ENCODE results near the gene USP36.

Gene USP36

DNA sequence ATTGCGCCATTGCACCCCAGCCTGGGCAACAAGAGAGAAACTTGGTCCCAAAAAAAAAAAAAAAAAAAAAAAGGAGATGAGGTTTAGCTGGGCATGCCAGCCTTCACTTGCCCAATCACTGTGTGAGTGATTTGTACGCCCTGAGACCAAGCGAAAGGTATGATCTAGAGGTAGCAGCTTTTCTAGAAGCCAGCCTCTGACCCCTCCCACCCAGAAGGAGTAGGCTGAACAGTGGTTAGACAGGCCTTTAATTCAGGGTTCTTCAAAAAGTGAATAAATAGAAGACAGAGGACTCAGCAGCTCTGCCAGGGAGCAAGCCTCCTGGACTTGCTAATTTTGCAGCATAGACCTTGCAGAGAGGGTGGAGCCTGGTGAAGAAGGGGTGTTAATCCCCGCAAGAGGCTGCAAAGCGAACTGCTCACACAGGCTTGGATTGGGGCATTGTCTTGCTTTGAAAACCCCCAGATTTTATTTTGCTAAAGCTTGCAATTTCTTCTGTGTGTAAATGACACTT lies 51.4 kb downstream of the USP36 start:
- peak; percentile 25 for DNase-seq

DNA sequence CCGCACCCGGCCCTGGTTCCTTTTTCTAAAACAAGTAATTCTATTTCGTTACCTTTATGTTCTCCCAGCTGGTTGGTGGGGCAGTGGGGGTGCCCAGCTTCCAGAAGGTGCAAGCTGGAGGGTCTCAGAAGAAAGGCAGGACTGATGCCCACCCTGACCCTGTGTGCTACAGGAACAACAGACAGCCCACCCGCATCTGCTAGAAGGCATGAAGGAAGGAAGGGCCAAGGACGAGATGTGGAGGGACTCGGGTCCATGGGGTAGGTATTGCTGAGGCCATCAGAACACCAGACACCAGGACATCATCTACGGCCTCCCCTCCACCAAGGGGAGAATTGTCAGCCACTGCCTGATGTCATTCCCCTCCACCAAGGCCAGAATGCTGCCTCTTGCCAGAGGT lies 52.2 kb downstream of the USP36 start:
- DNase-seq, result no peak

DNA sequence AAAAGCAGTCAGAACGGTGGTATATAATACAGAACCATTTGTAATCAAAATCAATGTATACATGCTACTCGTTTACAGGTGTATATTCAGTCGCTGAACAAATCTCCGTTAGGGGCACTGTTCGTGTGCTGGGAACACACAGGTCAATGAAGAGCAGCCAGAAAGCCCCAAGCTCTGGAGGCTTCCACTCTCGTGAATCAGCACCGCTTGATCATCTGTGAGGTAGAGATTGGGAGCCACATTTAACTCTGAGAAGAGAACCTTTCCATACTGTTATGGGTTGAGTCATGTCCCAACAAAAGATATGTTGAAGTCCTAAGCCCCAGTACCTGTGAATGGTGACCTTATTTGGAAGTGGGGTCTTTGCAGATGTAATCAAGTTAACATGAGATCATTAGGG lies 53.2 kb downstream of the USP36 start:
- no peak for DNase-seq

DNA sequence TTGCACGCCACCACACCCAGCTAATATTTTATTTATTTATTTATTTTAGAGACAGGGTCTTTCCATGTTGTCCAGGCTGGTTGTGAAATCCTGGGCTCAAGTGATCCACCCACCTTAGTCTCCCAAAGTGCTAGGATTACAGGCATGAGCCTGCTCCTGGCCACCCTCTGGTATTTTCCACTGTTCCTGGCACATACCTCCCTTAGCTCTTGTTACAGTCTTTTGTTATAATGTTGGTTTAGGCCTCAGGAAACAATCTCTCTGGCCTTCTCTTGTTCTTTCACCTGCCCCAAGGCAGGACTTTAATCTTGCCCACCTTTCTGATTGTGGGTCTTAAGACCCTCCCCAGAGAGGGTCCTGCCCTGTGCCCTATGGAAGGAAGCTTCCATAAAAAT lies 55.0 kb downstream of the USP36 start:
- no peak for DNase-seq

DNA sequence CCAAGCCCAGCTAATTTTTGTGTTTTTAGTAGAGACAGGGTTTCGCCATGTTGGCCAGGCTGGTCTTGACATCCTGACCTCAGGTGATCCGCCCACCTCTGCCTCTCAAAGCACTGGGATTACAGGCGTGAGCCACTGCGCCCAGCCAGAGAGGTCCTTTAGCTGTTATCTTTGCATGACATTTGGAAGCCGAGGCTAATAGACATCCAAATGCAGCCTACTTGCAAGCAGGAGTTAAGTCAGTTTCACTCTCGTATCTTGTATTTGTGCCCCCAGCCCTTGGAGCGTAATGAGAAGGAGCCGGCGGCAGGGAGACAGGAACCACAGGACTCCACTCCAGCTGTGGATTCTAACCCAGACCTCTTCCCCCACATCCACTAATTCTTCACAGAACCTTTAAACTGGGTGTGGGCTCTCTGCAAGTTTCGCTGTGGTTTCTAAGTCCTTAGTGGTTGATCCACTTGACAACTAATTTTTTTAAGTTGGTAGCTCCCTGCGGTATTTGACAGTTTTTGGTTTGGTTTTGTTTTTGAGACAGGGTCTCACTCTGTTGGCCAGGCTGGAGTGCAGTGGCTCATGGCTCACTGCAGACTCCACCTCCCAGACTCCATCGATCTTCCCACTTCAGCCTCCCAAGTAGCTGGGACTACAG lies 55.5 kb downstream of the USP36 start:
- peak; percentile 46 for DNase-seq

DNA sequence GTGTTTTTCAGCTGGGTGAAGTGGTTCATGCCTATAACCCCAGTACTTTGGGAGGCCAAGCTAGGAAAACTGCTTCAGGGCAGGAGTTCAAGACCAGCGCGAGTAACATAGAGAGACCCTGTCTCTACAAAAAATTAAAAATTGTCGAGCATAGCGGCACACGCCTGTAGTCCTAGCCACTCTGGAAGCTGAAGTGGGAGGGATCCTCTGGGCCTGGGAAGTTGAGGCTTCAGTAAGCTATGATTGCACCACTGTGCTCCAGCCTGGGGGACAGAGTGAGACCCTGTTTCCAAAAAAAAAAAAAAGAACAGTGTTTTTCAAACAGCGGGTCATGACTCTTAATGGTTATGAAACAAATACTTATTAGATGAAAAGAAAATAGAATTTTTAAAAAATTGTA lies 56.3 kb downstream of the USP36 start:
- peak; percentile 84 for DNase-seq

DNA sequence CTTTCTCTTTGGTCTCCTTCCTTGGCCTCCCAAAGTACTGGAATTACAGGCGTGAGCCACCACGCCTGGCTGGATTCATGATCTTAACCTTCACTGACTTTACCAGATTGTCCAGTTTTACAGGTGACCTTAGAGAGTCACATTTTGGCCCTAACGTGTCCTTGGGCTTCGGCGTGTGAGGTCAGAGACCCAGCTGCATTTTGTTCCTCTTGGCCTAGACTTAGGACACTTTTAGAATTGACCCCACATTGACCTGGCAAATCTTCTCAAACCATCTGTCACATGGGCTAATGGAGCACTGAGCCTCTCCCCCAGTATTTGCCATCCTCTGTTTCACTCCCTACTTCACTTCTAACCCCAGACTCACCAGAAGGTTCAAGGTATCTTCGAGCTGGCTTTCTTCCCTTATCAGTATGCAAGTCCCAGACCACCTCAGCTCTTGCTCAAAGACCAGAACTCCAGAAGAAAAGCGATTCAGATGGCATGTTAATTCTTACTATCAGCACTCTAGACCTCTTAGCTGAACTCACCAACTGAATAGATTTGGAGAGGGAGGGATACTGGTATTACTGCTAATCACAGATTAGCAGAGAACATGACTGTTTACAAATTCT lies 56.8 kb downstream of the USP36 start:
- peak; percentile 95 for DNase-seq

DNA sequence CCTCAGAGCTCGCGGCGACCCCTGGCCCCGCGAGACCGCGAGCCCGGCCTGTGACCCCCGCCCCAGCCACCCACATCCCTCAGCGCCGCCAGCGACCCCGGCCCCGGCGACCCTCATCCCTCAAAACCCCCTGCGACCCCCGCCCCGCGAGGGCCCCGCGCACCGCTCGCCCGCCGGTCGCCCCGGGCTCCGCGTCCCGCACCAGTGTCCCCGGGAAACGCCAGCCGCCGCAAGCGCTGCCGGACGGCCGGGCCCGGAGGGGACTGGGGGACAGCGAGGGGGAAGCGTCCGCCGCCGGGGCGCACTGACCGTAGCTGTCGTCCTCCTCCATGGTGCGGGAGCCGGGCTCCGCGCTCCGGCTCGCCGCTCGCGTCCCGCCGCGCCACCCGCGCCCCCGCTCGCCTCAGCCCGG lies 58.7 kb downstream of the USP36 start, which contains the start of gene CYTH1:
CYTH1 (minus strand) TSS at position 381 of the 412 bp plus-strand sequence; CDS start at position 331, 50 bp downstream.
- no peak for DNase-seq

DNA sequence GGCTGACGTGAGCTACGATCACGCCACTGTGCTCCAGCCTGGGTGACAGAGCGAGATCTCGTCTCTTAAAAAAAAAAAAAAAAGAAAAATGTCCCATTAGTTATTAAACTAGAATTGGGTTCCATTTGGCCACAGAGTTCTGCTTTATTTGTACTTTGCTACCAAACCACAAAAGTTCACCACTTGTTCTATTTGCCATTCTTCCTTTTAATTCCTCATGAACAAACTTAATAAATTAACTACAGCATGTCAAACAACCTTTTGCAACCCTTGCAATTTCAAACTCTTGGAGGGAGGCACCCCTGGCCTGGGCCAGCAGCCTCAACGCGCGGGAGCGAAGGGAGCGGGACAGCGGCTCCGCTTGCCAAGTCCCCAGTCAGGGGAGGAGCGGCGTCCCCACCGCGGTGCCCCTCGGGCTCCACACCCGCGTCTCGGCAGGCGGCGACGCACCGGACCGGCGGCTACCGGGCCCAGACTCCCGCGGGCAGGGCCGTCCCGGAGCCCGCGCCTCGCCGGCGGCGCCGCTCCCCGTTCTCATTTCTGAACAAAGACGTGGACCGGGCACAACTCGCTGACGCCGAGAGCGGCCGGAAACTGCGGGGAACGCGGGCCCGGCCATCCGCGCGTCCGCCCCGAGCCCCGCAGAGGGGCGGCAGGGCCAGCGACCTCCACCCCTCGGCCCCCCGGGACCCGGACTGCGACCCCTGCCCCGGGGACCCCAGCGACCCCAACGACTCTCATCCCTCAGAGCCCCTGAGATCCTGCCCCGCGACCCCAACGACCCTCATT lies 59.3 kb downstream of the USP36 start:
- peak; percentile 58 for DNase-seq

DNA sequence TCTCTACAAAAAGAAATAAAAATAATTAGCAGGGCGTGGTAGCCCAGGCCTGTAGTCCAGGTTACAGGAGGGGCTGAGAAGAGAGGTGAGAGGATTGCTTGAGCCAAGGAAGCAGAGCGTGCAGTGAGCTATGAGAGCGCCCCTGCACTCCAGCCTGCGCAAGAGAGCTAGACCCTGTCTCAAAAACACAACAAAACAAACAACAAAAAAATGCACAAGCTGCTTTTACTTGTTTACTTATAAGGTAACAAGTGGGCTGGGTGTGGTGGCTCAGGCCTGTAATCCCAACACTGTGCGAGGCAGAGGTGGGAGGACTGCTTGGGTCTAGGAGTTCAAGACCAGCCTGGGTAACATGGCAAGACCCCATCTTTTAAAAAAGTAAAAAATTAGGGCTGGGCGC lies 60.3 kb downstream of the USP36 start:
- peak; percentile 53 for DNase-seq

DNA sequence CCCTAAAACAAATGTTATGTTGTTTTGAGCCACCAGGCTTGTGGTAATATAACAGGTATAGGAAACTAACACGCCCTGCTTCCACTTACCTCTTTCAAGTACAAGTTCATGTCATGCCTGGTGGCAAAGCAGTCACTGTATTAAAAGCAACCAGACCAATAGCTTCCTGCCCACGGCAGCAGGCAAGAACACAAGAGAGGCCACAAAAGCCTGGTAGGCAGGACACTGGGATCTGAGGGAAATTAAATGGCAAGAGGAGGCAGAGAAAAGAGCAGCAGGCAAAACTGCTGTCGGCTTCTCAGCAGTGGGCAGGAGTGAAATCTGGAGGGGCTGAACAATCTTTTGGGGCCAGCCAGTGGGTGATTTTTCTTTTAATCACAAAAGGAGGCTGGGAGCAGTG lies 60.8 kb downstream of the USP36 start:
- DNase-seq, result peak; percentile 71

DNA sequence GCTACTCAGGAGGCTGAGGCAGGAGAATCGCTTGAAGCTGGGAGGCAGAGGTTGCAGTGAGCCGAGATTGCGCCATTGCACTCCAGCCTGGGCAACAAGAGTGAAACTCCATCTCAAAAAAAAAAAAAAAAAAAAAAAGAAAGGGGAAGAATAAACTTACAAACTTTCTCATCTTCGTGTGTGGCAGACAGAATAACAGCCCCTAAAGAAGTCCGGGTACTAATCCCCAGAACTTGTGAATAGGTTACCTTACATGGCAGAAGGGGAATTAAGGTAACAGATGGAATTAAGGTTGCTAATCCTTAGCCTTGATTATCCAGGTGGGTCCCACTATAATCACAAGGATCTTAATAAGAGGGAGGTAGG lies 61.3 kb downstream of the USP36 start:
- DNase-seq, result peak; percentile 89

DNA sequence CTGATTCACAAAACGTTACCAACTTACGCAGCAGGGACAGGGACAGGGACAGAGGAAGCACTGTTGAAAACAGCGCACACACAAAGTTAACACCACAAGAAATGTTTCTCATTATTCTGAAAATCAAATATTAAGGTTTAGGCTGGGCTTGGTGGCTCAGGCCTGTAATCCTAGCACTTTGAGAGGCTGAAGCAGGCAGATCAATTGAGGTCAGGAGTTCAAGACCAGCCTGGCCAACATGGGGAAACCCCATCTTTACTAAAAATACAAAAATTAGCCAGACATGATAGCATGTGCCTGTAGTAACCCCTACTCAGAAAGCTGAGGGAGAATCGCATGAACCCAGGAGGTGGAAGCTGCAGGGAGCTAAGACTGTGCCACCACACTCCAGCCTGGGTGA lies 62.7 kb downstream of the USP36 start:
- DNase-seq, result no peak

DNA sequence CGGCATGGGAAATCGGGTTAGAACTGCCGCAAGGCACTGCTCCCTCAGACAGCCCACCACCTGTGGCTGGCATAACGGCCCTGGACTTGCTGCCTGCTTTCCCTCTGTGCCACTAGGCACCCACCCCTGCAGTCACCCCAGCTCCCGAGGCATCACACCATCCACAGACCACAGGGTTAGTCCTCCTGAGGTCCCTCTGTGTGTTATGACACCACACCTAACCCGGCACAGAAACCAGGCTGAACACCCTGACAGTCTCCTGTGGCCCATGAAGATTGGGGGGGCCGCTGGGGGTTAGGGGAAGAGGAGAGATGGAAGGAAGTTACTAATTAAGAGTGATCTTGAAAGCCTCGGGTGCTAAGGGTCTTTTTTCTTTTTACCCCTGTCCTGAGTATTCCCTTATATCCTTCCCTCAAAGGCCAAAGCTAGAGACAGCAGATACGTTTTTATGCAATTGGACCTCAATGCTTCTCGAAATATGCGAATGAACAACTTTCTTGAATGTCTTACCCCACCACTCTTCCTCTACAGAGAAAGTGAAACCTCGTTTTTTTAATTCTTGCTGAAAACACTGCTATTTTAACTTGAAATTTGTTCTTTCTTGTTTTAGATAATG lies 65.5 kb downstream of the USP36 start:
- no peak for DNase-seq

DNA sequence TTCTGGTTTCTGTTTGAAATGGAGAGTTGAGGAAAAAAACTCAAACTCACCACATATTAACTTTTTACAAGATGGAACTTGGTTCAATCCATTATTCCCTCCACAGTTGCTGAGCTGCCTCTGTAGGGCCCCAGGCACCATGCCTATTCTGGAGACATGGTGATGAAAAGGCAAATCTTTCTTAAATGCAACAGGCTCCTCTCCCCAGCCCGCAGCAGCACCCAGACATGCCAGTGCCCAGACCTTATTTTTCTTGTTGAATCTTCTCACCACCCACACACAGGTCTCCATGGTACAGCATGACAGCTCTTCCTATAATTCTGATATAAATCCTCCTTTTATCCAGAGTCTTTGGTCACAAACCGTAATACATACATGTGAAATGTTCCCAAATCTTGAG lies 66.2 kb downstream of the USP36 start:
- DNase-seq, result no peak

DNA sequence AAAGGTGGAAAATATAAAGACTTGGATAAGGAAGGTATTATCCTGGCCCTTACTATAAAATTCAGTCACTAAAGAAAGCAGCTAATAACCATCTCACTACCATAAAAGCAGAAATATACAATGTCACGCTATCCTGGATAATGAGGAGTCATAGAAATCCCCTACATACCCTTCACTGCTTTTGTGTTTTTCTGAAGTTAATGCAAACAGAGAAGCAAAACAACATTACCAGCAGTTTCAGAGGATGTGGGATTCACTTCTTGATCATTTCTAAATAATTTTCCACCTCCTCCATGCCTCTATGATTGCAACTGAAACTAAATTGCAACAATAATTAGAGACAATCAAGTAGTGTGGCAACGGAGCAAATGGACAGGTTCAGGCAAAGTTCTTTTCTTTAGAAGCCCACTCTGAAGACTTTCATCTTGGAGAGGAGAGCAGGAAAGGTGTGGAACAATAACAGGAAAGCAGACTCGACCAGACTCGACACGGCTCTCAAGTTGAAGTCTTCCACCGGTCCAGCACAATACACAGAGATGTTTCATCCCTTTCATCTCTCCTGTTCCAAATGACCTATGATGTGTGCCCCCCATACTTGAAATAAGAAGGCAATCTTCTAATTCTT lies 68.7 kb downstream of the USP36 start:
- DNase-seq, result no peak

DNA sequence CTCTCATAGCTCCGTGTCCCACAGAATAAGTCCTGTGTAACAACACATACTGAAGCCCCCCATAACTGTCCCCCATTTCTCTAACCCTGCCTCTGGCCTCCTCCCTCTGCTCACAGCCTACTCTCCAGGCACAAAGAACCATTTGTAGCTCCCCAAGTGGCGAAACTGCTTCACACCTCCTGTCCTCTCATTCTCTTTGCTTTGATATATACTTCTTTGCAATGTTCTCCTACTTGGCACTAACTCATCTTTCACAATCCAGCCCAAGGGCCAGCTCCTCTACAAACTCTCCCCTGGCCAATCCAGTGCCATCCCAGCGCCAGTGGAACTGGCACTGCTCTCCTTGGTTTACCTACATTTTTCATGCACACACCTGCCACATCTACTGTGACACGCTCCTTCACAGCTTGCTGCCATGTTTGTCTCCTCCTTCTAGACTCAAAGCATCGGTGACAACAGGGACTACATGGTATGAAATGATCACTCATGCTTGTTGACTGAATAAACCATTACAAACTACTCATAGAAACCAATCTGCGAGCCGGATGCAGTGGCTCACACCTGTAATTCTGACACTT lies 71.3 kb downstream of the USP36 start:
- no peak for DNase-seq

DNA sequence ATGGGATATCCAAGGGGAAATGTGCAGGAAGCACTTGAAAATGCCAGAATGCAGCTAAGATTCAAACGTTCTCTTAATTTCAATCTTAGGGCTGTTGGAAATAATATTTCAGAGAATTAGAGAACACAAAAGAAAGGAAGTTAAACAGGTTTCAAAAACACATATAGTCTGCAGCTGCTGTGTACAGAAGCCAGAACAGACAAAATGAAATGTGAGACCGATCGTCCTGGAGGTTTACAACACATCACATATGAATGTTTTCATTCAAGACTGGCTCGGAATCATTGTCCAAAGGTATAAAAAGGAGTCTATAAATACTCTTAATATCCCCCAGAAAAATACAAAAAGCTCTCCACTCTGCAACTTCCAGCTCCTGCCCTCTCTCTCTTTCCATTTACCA lies 72.8 kb downstream of the USP36 start:
- DNase-seq, result no peak

DNA sequence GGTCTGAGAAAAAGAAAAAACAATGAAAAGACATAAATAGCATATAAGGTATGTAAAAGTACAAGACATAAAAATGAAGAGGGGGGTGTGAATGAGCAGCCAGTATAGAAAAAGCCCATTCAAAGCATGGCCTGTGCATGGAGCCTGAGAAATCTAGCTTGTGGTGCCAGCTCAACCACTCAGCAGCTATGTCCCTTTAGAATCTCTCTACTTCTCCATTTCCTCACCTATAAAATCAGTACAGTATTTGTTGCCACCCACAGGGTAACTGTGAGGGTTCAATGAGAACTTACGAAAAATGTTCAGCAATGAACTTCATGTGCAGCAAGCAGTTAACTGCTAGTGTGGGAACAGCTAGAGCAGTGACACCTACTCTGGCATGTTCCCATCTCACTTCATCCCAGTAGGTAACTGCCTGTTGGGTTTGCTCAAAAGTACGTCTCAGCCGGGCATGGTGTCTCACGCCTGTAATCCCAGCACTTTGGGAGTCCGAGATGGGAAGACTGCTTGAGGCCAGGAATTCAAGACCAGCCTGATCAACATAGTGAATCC lies 73.8 kb downstream of the USP36 start:
- DNase-seq, result no peak

DNA sequence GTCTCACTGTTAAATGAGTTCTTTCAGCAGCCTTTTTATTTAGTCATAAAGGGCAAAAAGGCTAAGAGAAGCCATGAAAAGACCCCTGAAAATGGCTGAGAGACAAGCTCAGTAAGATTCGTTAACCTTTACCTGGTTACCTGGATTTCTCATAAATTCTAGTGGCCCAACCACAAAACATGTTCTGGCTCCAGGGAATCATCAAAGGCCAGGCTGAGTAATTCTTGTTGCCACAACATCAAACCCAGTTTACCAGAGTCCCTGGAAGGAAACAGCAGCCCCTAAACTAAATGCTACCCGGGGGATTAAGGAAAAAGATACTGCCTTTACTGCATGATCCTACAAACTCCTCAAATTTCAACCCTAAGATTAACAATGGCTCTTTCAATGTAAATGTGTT lies 74.4 kb downstream of the USP36 start:
- no peak for DNase-seq

DNA sequence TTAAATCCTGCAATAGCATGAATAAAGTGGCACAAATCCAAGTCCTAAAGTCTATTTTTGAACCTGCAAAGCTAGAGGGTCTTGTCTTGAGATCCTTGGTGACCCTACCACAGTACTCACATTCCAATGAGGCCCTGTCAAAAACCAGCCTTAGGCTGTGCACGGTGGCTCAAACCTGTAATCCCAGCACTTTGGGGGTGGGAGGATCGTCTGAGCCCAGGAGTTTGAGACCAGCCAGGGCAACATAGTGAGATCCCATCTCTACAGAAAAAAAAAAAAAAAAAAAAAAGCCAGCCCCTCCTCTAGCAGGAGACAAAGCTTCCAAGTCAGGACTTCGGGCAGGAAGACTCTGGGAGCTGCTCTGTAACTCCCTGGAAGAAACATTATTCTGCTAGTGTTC lies 74.8 kb downstream of the USP36 start:
- DNase-seq, result no peak

DNA sequence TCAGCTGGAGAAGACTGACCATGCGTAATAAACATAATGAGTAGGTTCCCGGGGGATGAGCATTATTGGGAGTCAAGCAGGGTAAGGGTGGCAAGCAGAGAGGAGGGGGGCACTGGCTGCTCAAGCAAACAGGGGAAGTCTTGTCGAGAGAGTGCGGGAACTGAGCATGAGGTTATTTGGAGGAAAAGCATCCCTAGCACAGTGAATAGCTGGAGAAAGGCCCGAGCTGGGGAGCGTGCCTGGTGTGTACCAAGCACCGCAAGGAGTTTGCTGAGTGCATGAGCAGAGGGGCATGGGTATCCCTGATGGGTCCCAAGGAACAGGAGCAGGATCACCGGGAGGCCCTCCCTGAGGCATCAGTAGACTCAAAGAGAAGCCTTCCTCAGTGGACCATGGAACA lies 75.7 kb downstream of the USP36 start:
- no peak for DNase-seq
